Measurements from ENCODE around the gene TFAP2E. TPM values are rescaled to one million over a fixed set of nuclear protein-coding genes. Genes with fewer than 3 reads are reported as not detected.

Gene TFAP2E
- 1.9 TPM for polyA plus RNA-seq (2012; ENCODE audit: insufficient read length, low read depth)

GRCh38 chr1:35573198-35574124, at the start of gene TFAP2E:
TSS of gene TFAP2E (plus strand) at chr1:35573314. CDS start at chr1:35573578, 264 bp downstream.
- TF ChIP-seq POLR2AphosphoS5 (IDR thresholded peaks at IDR 0.05; ENCODE audit: low read depth, low read length) (no peak), FOXP2 (optimal IDR thresholded peaks at IDR 0.05; ENCODE audit: borderline replicate concordance, extremely low read depth, extremely low read length, insufficient read depth) (no peak), TAF1 (IDR thresholded peaks at IDR 0.05; ENCODE audit: borderline replicate concordance, insufficient read depth, low read length) (no peak), SIN3A (IDR thresholded peaks at IDR 0.05; ENCODE audit: borderline replicate concordance, insufficient read depth, low read length) (no peak), REST (IDR thresholded peaks at IDR 0.05; ENCODE audit: insufficient read depth in 1 of 2, low read depth in 2 of 2, low read length in 2 of 2) (no peak)

- no peak for TF ChIP-seq POLR2AphosphoS5 (IDR thresholded peaks at IDR 0.05; ENCODE audit: low read depth, low read length)
- TF ChIP-seq FOXP2 (optimal IDR thresholded peaks at IDR 0.05; ENCODE audit: borderline replicate concordance, extremely low read depth, extremely low read length, insufficient read depth), result no peak
- TF ChIP-seq REST (IDR thresholded peaks at IDR 0.05; ENCODE audit: insufficient read depth in 1 of 2, low read depth in 2 of 2, low read length in 2 of 2), result no peak
- TF ChIP-seq TAF1 (IDR thresholded peaks at IDR 0.05; ENCODE audit: borderline replicate concordance, insufficient read depth, low read length), result no peak
- TF ChIP-seq SIN3A (IDR thresholded peaks at IDR 0.05; ENCODE audit: borderline replicate concordance, insufficient read depth, low read length), result no peak
Measured at GRCh38 chr1:35524106-35524505, 49.0 kb upstream of the TFAP2E start.

GRCh38 chr1:35530168-35530567, 42.9 kb upstream of the TFAP2E start:
- TF ChIP-seq REST (IDR thresholded peaks at IDR 0.05; ENCODE audit: insufficient read depth in 1 of 2, low read depth in 2 of 2, low read length in 2 of 2), result no peak
- no peak for TF ChIP-seq SIN3A (IDR thresholded peaks at IDR 0.05; ENCODE audit: borderline replicate concordance, insufficient read depth, low read length)
- no peak for TF ChIP-seq FOXP2 (optimal IDR thresholded peaks at IDR 0.05; ENCODE audit: borderline replicate concordance, extremely low read depth, extremely low read length, insufficient read depth)
- TF ChIP-seq TAF1 (IDR thresholded peaks at IDR 0.05; ENCODE audit: borderline replicate concordance, insufficient read depth, low read length), result no peak

- TF ChIP-seq REST (IDR thresholded peaks at IDR 0.05; ENCODE audit: insufficient read depth in 1 of 2, low read depth in 2 of 2, low read length in 2 of 2) (no peak), FOXP2 (optimal IDR thresholded peaks at IDR 0.05; ENCODE audit: borderline replicate concordance, extremely low read depth, extremely low read length, insufficient read depth) (no peak), TAF1 (IDR thresholded peaks at IDR 0.05; ENCODE audit: borderline replicate concordance, insufficient read depth, low read length) (no peak), SIN3A (IDR thresholded peaks at IDR 0.05; ENCODE audit: borderline replicate concordance, insufficient read depth, low read length) (no peak), POLR2AphosphoS5 (IDR thresholded peaks at IDR 0.05; ENCODE audit: low read depth, low read length) (no peak)
Measured at GRCh38 chr1:35530946-35531345, 42.2 kb upstream of the TFAP2E start.

Measured in PFSK-1 (cell line).